ENCODE data around the gene SLTM.
"Not testable (repeated sequence)": the region's sequence is repeated elsewhere in the genome, so short reads cannot be mapped to it uniquely, and the experiment has no call there.

SLTM gene

DNA sequence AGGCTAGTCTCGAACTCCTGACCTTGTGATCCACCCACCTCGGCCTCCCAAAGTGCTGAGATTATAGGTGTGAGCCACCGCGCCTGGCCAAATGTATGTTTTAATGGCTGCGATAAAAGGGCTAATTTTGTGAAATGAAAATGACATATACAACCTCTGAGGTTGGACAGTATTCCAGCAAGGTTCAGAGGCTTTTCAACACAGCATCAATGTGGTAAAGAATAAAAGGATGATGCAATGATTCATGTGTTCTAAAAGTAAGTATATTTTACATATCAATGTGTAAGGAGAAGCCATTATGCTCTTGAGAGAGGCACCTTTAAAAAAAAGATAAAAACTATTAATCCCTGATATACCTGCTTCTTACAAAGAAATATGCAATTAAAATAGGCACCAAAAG is 6.7 kb downstream of the SLTM start:
- DNase-seq (ENCODE audit: low read depth) = no peak

DNA sequence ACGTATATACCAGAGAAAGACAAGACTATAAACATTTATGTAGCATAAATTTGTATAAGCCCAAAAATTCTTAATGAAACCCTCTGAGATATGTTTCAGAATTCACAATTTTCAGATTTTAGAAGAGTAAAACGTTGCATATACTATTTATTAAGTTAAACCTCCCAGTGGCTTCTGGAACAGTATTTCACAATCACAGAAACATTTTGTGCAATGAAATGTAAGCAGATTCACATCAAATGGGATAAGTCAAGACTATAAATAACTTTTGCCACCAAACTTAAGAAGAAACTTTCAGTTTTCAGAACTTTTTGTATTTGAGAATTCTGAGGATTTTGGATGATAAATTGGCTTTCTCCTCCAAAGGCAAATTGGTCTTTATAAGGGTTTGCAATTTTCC is 9.2 kb downstream of the SLTM start:
- DNase-seq (ENCODE audit: low read depth) = no peak

DNA sequence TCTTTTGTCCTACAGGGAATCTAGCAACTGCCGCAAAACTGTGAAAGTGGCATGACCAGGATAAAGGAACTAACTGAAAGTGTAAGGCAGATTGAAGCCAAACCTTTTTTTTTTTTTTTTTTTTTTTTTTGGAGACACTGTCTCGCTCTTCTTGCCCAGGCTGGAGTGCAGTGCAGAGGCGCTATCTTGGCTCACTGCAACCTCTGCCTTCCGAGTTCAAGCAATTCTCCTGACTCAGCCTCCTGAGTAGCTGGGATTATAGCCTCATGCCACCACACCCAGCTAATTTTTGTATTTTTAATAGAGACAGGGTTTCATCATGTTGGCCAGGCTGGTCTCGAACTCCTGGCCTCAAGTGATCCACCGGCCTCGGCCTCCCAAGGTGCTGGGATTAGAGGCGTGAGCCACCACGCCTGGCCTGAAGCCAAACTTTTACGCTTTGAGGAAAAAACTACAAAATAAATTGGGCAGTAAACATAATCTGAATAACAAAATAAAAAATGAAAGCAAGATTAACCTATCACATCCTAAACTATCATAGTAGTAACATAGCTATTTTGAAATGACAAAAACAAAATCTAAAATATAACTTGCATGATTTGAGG is 9.7 kb downstream of the SLTM start:
- DNase-seq (ENCODE audit: low read depth) = no peak

DNA sequence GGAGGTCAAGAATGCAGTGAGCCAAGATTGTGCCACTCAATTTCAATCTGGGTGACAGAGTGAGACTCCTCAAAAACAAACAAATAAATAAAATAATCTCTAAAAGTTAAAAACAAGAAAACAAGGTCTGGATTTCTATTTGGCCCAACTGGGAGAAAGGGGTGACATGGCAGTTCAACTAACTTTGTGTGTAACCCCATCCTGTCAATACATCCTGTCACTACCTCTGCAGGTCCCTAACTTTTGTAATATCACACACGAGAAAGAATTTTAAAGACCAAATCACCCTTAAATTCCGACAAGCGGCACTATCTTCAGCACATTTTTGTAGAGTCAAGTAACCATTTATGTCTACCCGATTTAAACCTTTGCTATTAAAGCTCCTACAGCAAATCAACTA is 10.2 kb downstream of the SLTM start:
- no peak for DNase-seq (ENCODE audit: low read depth)

DNA sequence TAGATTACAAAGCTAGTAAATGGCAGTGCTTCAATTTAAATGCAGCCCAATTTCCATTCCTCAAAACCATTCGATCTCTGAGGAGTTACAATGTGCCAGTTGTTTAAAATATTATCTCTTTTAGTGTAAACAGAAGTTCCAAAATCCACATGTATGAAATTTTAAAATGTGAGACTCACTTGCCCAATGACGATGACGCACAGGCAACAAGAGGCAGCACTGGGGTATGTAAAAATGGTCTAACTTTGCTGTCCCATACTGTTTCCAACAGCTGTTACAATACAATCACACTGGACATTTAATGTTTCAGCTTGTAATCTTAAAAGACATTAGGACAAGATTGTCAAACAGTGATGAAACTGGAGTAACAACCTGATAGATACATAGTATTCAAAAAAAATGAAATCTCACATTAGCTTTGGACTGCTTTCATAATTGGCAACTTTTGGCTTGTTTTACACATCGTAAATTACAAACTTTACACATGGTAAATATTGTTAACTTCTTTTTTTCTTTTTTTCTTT is 12.2 kb downstream of the SLTM start:
- no peak for DNase-seq (ENCODE audit: low read depth)

DNA sequence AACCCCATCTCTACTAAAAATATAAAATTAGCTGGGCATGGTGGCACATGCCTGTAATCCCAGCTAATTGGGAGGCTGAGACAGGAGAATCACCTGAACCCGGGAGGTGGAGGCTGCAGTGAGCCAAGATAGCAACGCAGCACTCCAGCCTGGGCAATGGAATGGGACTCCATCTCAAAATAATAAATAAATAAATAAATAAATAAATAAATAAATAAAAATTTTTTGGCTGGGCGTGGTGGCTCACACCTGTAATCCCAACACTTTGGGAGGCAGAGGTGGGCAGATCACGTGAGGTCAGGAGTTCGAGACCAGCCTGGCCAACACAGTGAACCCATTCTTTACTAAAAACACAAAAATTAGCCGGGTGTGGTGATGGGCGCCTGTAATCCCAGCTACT is 13.0 kb downstream of the SLTM start:
- not testable (repeated sequence) for DNase-seq (ENCODE audit: low read depth)

DNA sequence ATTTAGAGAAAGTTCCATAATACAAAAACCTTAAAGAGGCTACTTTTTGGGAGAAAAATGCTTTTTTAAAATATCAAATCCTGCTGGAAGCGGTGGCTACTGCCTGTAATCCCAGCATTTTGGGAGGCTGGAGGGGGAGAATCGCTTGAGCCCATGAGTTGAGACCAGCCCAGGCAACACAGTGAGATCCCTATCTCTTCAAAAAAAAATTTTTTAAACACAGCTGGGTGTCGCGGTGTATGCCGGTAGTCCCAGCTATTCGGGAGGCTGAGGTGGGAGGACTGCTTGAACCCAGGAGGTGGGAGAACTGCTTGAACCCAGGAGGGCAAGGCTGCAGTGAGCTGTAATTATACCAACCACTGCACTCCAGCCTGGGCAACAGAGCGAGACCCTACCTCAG is 14.2 kb downstream of the SLTM start:
- no peak for DNase-seq (ENCODE audit: low read depth)

DNA sequence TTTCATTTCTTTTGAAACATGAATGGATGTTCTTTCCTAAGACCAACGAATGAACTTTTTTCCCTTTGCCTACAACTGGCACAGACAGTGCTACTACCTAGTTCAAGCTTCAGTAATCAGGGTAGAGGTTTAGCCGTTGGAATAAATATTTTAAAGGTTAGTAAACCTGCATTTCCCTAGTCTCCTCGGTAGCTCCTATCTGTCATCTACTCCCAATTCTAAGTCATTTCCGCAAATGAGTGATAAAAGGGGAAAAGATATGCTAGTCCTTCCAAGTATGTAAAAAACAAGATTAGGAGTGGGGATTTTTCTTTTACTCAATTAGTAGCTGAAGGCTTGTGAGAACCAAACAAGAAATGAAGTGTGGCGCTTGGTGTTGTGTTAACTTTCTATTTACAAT is 15.2 kb downstream of the SLTM start:
- DNase-seq (ENCODE audit: low read depth) = no peak

DNA sequence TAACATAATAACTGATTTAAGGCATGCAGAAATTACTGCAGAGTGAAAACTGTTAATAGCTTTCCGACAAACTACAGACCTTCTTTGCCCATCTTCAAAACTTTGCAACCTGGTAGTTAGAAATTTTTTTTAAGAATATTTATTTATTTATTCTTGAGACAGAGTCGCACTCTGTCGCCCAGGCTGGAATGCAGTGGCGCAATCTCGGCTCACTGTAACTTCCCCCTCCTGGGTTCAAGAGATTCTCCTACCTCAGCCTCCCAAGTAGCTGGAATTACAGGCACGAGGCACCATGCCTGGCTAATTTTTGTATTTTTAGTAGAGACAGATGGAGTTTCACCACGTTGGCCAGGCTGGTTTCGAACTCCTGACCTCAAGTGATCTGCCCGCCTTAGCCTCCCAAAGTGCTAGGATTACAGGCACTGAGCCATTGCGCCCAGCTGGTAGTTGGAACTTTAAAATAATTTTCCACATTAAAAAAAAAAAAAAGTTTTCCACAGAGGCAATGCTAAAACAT is 15.8 kb downstream of the SLTM start:
- DNase-seq (ENCODE audit: low read depth) = not testable (repeated sequence)

DNA sequence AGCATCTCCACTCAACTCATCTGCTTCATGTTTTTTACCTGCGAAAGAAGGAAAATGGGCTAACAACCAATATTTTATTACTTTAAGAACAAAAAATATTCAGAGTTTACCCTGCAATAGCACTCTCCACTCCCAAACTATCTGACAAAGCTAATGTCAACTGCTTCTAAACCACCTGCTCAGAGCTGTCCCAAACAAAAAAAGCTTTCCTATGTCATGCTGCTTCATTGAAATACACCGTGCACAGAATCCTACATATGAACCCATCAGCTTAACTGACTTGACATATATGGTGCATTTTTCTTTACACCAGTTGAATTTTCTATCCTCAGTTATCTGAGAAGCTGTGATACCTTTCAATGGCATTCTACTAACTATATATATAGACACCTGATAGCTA is 16.5 kb downstream of the SLTM start:
- DNase-seq (ENCODE audit: low read depth) = no peak

DNA sequence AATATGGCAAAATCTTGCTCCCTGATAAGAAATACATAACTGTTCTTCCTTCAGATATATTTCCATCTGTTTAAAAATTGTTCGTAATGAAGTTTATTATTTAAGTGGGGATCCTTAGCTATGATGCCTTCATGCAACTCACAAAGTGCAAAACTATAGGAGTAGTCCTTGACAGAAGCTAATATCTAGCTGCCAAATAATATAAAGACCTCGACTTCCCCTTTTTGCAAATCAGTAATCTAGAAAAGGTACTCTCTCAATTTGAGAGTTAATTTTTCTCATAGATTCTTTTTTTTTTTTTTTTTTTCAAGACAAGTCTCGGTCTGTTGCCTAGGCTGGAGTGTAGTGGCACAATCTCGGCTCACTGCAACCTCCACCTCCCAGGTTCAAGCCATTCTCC is 23.0 kb downstream of the SLTM start:
- no peak for DNase-seq (ENCODE audit: low read depth)

DNA sequence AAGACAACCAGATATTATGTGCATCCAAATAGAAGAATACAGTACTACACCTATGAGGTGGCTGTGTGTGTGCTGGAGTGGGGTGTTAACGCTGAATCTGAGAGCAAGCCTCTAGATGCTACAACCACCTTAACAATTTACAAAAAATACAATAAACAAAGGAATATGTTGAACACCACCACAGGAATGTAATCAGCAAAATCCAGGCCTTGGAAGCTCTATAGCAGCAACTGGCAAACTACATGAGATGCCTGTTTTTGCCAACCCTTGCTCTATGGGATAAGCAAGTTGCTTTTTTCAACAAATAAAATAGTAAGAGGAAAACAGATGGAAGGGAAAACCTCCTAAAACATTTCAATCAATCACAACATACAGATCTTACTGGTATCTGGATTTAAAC is 23.9 kb downstream of the SLTM start:
- DNase-seq (ENCODE audit: low read depth) = no peak

DNA sequence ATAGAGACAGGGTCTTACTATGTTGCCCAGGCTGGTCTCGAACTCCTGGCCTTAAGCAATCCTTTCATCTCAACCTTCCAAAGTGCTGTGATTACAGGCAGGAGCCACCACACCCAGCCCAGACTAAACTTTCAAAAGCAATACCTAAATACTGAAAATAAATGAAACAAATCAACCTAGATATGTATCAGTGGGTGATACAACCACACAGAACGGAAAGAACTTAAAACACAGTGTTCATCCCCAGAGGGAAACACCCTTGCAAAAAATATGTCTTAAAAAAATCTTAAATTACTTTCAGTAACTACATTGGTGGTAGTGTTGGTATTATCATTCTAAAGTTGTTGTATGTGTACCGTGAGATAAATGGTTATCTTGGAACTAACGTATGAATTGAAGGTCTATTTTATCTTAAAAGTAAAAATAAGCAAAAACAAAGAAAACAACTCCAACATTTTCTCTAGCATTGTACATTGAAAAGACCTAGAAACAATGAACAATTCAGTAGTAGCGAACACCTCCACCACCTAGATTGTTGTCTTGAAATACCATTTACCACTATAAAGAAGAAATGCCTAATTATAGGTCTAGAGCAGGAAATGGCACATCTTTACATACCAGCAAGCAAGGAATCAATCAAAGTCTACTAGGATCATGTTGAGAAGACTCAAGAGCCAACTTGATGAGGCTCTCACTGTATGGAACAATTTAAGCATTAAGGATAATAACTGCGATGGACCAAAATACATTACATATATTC is 24.7 kb downstream of the SLTM start:
- no peak for DNase-seq (ENCODE audit: low read depth)

DNA sequence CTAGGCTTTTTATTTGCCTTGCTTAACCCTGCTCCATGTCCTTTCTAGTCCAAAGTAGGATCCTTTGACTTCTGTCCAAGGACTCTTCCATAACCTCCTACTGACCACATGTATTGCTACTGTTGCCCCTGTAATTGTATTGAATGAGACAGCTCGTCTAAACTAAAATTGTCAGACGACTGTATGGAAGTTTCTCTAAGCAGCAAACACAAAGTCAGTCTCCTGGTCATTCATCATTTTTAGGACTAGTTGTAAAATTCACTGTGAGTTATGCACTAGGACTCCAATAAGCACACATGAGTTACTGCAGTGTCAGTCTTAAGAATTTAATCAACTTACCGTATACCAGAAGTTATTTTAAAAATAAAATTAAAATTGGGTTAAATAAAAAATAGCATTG is 32.8 kb downstream of the SLTM start:
- DNase-seq (ENCODE audit: low read depth) = no peak

DNA sequence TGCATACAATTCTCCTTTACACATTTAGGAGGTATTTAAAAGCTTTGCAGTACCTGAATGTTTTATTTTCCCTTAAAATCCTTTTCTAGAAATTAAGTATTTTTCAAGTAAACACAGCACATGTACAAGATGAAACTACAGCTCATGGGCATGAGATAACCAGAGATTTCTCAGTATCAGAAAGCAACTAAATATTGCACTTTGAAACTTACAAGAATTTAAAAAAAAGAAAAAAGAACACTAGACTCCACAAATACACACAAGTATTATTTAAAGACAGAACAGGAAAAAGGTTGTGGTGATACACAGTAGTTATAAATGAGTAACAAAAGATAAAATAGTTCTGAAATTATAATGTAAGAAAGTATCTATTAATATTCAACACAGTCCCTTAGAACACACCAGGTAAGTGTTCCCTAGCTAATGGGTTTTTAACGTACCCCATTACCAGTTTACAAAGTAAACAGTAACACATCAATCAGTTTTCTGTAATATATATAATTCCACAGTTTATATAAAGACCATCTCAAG is 35.3 kb downstream of the SLTM start:
- DNase-seq (ENCODE audit: low read depth) = no peak

DNA sequence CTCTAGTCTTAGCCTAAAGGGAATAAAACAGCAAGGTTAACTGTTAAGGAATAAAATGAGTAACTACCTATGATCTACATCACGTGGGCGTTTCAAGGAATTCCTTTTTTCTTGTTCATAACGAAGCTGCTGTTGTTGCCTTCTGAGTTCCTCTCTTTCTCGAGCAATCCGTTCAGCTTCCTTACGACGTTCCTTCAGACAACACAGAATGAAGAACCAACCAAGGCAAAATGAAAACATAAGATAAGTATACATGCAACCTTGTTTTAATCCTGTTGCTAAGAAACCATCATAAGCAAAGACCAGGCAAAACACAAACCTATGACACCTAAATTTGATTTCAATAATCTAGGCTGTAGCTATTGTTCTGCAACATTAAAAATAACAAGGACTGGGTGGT is 44.1 kb downstream of the SLTM start:
- DNase-seq (ENCODE audit: low read depth) = no peak

DNA sequence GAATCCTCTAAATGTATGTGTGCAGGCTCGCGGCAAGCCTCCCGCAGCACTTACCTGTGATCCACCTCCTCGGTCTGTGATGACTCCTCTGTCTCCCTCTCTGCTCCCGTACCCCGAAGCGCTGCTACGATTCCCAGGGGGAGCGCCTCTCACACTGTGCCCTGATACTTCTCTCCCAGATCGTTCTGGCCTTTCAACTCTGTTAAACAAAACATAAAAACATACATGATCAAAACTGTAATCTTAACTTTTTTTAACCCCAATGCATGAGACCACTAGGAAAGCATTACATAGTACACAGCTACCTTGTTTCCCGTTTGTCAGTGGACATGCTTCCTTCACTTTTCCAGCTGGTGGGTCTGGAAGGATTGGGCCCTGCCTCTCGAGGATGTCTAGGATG is 46.6 kb downstream of the SLTM start:
- no peak for DNase-seq (ENCODE audit: low read depth)

DNA sequence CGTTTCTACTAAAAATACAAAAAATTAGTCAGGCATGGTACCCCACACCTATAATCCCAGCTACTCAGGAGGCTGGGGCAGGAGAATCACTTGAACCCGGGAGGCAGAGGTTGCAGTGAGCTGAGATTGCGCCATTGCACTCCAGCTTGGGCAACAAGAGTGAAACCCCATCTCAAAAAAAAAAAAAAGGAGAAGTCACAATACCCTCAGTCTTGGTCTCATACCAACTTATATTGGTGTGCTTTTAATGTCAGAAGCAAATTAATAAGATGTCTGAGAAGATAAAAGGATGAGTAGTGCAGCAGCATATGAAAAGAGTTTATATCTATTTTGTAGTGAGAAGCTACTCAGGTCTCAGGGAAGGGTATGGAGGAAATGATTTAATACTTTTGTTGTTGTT is 49.6 kb downstream of the SLTM start:
- not testable (repeated sequence) for DNase-seq (ENCODE audit: low read depth)

DNA sequence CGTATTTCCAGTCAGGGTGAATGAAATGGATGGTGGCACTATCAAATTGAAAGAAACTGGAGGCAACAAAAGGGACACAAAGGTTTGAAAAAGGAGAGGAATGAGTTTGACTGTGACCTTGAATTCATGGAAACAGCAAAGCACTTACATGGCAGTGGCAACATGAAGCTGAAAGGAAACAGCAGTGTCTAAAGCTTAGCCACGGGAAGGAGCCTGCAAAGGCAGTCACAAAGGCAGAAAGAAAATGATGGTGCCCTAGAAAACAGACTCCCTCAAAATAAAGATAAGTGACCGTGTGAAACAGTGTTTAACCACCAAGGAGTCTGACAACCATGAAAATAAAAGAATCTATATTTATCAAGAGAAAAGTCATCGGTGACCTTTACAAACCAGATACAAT is 51.2 kb downstream of the SLTM start:
- DNase-seq (ENCODE audit: low read depth) = no peak

DNA sequence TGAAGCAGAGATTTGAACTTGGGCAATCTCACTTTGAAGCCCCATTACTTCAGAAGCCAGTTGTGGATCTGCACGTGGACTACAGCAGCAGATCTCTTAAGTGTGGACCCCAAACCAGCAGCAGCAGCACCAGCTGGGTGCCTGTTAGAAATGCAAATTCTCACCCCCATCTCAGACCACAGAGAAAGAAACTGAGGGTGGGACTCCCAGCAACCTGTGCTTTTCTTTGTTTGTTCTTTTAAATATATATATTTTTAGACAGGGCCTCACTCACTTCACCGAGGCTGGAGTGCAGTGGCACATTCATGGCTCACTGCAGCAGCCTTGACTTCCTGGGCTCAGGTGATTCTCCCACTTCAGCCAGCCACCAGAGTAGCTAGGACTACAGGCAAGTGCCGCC is 53.2 kb downstream of the SLTM start:
- no peak for DNase-seq (ENCODE audit: low read depth)

DNA sequence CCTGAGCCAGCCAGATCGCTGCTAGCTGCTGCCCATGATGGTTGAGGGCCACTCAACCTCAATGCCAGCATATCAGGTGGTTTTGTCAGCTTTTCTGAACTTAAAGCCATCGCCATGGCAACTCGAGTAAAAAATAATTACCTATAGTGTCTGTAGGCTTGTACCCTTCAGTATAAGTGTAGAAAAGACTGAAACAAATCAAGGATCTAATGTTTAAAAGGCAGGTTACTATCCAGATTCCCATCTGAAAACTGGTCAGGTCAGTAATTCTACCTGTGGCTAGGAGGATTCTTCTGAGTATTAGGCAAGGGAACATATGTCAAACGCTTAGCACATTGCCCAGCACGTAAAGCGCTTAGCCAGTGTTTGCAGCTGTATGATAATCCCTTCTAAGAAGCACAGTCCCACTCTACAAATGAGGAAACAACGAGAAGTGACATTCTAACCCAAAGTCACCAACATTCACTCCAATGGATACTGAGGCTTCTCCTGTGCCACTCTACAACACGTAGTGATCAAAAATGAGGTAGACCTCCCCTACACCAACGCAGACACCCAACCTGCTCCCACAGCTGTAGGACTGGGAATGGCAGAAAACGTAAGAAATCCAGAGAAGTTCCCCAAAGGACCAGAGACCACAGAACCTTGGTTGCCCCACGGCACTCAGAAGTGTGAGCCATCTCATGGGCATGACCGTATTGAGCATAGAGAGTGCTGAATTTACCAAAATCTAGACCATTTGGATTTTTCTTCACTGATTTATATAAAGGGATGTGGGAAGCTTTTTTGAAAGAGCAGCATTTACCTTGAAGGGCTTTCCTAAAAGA is 55.3 kb downstream of the SLTM start:
- DNase-seq (ENCODE audit: low read depth) = no peak

DNA sequence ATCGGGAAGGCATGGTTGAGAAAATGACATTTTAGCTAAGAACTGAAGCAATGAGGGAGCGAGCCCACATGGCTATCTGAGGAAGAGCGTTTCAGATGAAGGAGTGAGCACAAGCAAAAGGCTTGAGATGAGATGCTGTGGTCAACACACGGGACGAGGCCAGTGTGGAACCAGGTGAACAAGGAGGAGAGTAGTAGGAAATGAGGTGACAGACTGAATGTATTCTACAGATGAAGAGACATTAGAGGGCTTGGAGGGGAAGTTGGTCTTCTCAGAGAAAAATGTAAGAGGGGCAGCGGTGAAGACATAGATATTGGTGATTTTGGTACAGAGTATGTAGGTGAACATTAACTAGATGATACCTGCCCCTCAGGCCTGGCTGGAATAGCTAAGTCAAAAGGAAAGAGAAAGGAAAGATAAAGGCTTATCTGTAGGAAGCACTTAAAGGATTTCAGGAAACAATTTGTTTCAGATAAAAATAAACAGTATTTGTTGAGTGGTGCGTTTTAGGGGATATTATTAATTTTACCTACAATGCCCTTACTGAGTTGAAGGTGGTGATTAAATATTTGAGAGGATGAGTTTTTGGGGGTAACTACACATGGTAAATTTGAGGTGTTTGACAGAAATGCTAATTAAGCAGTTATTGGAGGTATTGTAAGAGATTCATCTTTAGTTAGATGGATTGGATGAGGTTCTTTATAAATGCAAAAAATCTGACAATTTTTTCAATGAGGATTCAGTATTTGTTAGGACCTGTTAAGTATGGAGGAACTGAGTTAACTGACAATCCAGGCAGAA is 57.0 kb downstream of the SLTM start:
- DNase-seq (ENCODE audit: low read depth) = no peak

Data from HS-5 (cell line).